GM19438 (cell line): ENCODE results near the gene PLCB2.

Experiments
- ATAC-seq: cut with Tn5 transposase; IDR thresholded peaks from one replicate; pipeline ENCODE4 v1.9.1; 2021; ENCODE audit warnings: low read depth; ENCODE audit not compliant: unreplicated experiment

The PLCB2 gene

GRCh38 chr15:40306371-40306770 is 1.4 kb downstream of the PLCB2 start:
- no peak for ATAC-seq

- no peak for ATAC-seq
These were observed 2.5 kb downstream of the PLCB2 start for GRCh38 chr15:40305281-40305680.

DNA sequence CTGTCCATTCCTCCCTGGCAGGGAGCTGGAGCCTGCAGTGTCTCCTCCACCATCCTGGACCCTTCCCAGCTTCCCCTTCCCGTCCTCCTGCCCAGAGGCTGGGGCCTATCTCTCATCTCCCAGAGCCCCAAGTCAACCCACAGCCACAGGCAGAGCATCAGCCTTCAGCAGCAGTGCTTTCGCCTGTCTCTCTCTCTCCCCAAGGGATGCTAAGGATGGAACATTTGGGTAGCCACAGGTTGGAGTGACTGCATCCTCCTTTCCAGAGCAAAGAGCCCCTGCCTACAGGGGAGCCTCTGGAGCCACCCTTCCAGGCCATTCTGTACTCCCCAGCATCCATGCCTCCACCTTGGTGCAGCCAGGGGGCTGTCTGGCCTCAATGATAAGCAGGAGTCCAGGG is 4.2 kb downstream of the PLCB2 start:
- ATAC-seq = no peak

GRCh38 chr15:40302981-40303380 is 4.8 kb downstream of the PLCB2 start:
- ATAC-seq = no peak

GRCh38 chr15:40302288-40302886 is 5.3 kb downstream of the PLCB2 start:
- ATAC-seq = no peak

GRCh38 chr15:40301467-40302179 is 6.1 kb downstream of the PLCB2 start:
- ATAC-seq = no peak

GRCh38 chr15:40300771-40301170 is 7.0 kb downstream of the PLCB2 start:
- ATAC-seq = no peak

DNA sequence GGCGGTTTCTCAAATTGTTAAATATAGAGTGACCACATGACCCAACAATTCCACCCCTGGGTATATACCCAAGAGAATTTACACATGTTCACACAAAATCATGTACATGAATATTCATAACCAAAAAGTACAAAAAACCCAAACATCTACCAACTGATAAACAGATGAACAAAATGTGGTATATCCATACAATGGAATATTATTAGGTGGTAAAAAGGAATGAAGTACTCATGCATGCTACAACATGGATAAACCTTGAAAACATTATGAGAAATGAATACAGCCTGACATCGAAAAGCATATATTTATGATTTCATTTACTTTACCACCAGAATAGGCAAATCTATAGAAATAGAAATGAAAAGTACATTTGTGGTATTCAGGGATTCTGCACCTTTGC is 7.4 kb downstream of the PLCB2 start:
- ATAC-seq = no peak

DNA sequence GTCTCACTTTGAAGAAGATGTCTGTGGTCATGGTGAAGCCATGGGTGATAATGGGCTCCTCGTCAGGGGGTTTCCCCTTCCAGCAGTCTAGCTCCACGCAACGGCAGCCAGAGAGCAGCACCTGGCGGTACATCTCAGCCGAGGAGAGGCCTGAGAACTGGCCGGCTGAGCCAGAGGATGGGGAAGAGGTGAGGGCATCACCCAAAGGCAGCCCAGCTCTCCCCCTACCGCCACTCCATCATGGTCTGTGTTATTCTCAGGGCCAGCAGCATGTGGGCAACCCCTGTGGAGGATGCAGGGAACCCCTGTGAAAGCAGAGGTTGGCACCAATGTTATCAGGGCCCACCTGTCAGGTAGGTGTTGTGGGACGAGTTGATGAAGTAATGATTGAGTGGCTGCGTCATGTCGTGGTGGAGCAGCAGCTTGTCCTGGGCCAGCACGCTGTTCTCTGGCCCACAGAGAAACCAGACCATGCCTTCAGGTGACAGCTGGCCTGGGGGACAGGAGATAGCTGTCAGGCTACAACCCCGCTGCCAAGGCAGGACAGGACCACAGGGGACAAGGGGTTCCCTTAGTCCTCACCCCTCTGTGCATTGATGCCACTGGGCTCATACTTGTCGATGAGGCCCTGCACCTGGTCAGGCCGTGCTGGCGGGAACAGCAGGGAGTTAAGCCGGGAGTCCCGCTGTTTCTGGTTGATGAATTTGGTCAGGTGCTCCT is 9.4 kb downstream of the PLCB2 start:
- ATAC-seq = no peak

DNA sequence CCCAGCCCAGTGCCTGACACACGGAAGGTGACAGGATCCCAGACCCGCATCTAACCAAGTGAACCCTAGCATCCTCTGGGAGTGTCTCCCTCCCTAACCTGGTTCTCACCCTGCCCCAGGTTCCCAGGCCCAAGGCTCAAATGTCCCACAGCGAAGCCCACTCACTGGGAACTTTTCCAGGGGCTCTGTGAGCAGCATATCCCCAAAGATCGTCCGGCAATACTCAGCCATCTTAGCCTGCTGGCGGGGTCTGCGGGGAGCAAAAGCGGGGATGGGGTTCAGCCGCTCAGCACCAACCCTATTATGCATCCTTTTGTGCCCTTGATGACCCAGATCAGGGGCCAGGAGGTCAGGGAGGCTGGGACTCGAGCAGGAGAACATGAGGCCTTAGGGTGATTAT is 10.4 kb downstream of the PLCB2 start:
- no peak for ATAC-seq

DNA sequence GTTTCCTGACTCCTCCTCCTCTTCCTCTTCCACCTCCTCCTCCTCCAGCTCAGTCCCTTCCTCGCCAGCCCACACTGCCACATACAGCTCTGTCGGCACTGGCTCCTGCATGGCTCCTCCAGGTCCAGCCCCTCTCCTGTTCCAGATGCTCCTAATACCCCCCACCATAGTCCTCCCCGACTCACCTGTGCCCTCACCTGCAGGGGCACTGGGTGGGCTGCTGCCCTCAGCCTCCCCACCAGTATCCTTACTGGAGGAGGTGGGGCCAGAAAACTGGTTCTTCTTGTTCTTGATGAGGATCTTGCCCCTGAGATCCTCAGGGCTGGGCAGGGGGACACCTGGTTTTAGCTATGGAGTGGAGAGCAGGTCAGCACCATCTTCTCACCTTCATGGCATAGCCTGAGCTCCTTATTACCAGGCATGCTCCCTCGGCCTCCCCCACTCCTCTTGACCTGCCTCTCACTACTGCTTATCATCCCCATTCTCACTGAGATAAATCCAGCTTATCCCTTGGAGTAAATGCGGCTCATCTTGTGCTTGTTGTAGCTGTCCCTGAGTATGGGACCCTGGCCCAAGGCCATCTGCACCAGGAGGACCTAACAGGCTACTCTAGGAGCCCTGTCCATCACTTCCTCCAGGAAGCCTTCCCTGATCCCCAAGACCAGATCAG is 11.0 kb downstream of the PLCB2 start:
- no peak for ATAC-seq

DNA sequence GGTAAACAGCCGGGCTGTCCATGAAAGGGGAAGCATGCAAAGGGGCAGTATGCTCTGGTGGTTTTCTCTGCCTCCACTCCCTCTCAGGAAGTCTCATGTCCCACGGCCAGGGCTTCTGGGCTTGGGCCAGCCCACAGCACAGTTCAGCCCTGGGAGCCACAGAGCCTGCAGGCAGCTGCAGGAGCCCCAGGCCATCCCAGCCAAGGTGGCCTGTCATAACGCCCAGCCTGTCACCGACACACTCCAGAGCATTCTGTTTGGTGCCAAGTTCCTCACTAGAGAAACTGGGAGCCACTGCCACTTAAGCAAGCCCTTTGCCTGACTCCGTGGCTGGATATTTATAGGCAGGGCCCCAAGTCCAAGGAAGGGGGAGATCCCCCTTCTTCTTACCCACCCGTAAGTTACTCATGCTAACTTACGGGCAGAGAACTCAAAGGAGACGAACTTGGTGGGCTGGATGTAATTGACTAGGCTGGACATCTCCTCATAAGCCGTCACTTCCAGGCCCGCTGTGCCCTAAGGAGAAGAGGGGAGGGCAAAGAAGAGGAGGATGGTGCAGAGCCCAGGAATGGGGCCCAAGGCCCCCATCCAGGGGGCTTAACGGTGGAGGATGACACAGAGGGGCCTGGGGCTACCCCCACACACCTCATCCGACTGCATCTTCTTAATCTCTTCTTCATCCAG is 11.7 kb downstream of the PLCB2 start:
- ATAC-seq = no peak

DNA sequence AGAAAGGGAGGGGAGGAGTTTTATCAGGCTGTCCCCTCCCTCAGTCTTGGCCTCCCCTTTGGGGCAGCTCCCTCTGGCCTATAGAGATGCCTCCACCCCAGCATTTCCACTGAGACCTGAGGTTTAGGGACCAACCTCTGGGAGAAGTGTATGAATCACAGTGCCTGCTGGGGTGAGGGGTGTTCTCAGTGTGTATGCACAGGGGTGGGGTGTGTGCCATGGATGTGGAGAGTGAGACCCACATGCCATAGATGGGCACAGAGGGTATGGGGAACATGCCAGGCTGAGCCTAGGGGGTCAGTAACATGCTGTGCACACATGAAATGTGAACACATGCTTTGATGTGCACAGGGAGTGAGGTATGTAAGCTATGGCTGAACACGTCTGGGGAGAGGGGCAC is 12.4 kb downstream of the PLCB2 start:
- no peak for ATAC-seq

- no peak for ATAC-seq
These were observed 13.5 kb downstream of the PLCB2 start for GRCh38 chr15:40293905-40294895.

GRCh38 chr15:40293006-40293405 is 14.7 kb downstream of the PLCB2 start:
- ATAC-seq = no peak

- no peak for ATAC-seq
These were observed 15.5 kb downstream of the PLCB2 start for GRCh38 chr15:40292246-40292645.

GRCh38 chr15:40290918-40291574 is 16.7 kb downstream of the PLCB2 start:
- ATAC-seq = no peak

DNA sequence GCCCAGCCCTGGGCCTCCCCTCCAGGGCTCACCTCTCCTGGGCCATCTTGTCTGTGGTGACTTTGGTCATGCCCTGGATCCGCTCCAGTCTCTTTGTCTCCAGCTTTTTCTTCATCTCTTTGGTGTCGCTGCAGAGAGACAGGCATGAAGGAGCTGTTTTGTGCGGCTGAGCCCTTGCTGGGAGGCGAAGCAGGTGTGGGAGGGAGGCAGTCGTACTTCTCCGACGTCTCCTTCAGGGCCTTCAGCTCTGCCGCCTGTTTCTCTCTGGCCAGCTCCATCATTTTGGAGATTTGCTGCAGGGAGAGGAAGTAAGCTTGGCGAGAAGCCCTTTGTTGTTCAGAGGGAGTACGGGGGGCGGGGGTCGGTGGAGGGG is 17.2 kb downstream of the PLCB2 start:
- no peak for ATAC-seq

DNA sequence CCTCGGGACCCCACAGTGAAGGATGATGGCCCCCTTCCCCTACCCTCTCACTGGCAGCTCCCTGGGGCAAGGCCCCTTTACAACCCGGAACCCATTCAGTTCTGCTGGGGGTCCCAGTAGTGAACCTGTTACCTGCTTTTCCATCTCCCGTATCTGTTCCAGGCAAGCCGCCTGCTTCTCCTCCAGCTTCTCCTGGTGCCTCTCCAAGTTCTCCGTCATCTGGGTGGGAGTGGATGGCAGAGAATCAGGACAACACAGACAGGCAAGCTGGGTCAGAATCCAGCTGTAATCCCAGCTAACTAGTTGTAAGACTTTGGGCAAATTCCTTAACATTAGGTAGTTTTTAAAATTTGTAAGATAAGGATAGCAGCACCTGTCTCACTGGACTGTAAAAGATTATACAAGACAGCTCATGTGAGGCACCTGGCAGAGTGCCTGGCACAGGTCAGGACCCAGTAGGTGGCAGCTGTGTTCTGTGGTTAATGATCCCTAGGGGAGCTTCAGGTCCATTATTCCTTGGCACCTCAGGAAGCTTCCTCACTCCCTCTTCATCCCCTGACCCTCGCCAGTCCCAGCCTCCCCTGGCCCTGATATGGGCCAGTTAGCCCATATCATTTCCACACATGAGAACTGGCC is 18.5 kb downstream of the PLCB2 start:
- ATAC-seq = no peak
